OCI-LY3 (cell line): ENCODE data around the gene PAX1.

Experiments
- EZH2phosphoT487 ChIP-seq: fragments of 200-600 bp; shearing (Covaris generic); IDR thresholded peaks from 2 replicates; pipeline ENCODE4 v1.6.1; 2018; ENCODE audit warnings: antibody characterized with exemption, mixed run types, low read depth
- TF ChIP-seq, protein P1 (sequence below): fragments of 200-600, 300-600 bp; sonication (generic); IDR thresholded peaks from 2 replicates; pipeline ENCODE4 v1.5.1; 2014; ENCODE audit warnings: antibody characterized with exemption, low read length, low read depth

GRCh38 chr20:21707267-21707666 lies 1.8 kb downstream of the PAX1 start:
- TF ChIP-seq, protein P1, sequence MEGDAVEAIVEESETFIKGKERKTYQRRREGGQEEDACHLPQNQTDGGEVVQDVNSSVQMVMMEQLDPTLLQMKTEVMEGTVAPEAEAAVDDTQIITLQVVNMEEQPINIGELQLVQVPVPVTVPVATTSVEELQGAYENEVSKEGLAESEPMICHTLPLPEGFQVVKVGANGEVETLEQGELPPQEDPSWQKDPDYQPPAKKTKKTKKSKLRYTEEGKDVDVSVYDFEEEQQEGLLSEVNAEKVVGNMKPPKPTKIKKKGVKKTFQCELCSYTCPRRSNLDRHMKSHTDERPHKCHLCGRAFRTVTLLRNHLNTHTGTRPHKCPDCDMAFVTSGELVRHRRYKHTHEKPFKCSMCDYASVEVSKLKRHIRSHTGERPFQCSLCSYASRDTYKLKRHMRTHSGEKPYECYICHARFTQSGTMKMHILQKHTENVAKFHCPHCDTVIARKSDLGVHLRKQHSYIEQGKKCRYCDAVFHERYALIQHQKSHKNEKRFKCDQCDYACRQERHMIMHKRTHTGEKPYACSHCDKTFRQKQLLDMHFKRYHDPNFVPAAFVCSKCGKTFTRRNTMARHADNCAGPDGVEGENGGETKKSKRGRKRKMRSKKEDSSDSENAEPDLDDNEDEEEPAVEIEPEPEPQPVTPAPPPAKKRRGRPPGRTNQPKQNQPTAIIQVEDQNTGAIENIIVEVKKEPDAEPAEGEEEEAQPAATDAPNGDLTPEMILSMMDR = no peak
- TF ChIP-seq EZH2phosphoT487 = no peak
